SKM-1 (cell line): ENCODE results near the gene INTS1.

ENCODE experiments used
- DNase-seq: peaks from one replicate; lab custom pipeline; 2025; ENCODE audit not compliant: unreplicated experiment; lab: John Stamatoyannopoulos, UW

The INTS1 gene

DNA sequence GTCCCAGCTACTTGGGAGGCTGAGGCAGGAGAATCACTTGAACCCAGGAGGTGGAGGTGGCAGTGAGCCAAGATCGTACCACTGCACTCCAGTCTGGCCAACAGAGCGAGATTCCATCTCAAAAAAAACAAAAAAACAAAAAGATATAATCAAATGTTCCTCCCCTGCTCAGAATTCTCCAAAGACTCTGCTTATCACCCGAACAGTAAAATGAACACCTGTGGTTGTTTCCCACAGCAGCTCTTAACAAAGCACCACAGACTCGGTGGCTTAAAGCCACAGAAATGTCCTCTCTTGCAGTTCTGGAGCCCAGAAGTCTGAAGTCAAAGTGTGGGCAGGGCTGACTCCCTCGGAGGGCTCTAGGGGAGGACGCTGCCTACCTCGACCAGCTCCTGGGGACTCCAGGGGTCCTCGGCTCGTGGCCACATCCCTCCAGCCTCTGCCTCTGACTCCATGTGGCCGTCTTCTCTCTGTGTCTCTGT is 4.1 kb upstream of the INTS1 start:
- no peak for DNase-seq

DNA sequence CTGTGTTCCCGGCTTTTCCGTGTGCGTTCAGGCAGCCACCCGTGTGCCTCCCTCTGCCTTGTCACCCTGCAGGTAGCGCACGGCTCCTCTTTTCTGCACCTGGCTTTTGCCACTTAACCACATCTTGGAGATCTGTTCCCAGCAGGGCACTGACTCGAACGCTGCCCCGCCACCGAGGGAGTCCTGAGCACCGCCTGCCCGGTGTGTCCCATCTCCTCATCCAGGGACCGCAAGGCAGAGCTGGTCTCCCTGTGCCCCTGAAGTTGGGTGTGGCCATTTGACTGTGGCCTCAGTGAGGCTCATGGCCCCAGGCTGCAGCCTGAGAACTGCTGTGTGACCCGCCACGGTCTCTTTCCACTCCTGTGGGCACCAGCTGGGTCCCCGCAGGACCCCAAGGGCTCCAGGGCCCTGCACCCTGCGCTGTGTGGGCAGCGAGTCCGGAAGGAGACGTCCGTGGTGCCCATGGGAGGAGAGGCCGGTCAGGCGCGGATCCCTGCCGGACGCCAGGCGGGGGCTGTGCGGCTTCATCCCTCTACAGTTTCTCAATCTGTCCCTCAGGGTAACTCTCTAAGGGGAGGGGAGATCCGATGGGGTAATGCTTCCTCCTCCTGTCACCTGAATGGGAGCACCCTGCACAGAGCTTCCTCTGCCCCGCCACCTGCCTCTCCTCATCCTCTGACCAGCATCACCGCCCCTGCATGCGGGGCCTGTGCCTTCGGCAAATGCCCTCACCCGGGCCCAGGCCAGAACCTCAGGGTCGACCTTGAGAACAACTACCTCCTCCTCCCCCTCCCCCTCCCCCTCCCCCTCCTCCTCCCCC is 1.8 kb upstream of the INTS1 start:
- peak; percentile 51 for DNase-seq

GRCh38 chr7:1503390-1503789 is 799 bp downstream of the INTS1 start:
- no peak for DNase-seq

DNA sequence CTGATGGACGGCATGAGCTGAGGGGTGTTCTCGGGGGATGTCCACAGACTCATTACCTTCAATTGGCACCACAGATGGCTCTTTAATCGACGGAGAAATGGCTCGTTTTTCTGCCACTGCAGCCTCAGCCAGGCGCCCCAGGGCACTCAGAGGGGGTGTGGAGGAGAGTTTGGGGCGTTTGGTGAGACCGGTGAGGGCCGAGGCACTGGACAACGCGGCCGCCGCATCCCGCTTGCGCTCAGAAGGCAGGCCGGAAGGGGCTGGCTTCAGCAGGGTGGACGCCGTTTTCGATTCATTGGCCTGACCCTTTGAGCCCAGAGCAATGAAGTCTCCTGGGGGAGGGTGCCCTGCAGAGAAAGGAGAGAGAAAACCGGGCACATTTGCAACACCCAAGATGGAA is 1.3 kb downstream of the INTS1 start:
- no peak for DNase-seq

DNA sequence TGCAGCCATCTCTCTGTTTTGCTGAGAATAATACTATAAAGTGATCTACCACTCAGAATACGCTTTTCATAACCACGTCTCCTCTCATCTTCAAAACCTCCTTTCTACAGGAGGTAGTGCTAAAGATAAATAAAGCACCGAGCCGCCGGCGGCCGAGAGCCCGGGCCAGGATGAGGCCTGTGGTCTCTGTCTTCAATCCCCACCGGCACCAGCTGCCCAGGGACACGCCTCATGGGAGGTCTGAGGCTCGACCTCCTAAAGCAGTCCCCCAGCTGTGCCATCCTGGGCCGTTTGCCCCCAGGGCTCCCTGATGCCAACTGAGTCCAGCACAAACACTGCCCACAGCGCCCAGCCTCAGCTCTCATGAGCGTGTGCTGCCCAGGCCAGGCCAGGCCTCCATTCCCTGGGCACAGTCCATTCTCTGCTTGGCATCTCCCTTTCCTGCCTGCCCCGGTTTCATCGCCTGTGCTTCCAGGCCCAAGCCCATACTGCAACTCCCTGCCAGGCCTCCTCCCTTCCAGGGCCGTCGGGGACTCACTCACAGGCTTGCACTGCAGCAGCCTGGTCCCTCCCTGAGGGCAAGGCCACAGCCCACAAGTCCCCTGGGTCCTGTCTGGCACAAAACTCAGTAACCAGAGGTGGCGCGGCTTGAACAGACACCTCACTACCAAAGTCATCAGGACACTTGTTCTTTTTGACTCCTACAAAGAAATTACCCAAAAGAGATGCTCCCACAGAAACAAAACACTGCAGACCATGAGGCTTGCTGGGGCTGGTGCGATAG is 2.5 kb downstream of the INTS1 start:
- no peak for DNase-seq

DNA sequence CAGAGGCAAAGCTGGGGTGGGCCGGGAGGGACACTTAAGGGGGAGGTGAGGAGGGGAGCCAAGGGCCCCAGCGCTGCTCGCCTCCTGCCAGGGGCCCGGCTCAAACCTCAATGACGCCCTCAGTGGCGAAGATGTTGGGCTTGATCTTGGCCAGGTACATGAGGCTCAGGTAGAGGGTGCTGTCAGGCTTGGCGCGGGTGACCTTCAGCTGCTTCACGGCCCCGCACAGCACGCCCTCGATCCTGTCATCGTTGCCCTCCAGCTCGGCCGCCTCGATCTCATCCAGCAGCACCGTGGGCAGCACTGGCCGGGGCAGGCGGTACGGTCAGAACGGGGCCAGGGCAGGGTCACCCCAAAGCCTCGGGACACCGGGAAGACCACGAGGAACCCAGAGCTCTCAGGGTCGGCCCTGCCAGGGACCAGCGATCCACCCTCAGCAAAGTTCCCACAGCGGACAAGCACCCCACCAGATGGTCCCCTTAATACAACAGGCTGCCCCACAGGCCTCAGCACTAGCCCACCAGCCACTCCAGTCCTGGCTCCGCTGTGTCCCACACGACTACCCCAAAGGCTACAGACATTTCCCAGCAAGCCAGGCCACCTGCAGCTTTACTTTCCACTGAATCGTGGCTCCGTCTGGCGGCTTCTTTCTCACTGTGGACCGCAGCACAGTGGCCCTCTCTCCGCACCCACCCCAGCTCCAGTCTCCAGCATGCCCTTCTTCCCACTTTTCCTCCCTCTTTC is 4.0 kb downstream of the INTS1 start:
- DNase-seq: no peak

GRCh38 chr7:1499367-1500029 is 4.7 kb downstream of the INTS1 start:
- DNase-seq: no peak

DNA sequence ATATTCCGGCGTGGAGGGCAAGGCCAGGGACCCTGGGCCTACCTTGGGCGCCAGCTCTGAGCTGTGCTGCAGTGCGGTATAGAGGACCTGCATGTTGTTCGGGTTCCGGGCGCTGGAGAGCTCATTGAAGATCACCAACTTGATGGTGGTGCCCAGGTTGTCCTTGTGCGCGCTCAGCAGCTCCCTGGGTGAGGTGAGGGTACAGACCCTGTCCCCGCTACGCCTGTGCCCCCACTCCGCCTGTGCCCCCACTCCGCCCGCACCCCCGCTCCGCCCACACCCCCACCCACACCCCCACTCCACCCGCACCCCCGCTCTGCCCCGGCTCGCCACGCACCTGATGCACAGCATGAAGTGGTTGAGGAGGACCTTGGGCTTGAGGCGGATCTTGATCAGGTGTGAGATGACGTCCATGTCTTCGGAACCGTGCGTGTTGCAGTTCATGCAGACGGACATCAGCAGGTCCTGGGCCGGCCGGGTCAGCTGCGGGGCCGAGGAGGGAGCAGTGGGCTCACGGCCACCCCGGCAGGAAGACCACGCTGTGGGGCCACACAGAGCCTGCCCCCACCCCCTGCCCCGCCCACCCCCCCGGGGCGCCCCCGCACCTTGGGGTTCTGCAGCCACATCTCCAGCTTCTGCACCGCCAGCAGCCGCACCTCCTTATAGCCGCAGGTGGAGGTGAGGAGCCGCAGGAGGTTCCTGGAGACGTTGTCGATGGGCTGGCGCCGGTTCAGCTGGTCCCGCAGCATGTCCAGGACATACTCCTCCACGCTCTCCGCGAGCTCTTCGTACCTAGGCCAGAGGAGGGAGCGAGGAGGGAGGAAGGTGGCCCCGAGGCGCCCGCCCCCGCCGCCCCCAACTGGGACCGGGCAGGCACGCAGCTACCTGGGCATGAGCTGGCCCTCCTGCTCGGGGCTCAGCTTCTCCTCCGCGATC is 5.6 kb downstream of the INTS1 start:
- no peak for DNase-seq

DNA sequence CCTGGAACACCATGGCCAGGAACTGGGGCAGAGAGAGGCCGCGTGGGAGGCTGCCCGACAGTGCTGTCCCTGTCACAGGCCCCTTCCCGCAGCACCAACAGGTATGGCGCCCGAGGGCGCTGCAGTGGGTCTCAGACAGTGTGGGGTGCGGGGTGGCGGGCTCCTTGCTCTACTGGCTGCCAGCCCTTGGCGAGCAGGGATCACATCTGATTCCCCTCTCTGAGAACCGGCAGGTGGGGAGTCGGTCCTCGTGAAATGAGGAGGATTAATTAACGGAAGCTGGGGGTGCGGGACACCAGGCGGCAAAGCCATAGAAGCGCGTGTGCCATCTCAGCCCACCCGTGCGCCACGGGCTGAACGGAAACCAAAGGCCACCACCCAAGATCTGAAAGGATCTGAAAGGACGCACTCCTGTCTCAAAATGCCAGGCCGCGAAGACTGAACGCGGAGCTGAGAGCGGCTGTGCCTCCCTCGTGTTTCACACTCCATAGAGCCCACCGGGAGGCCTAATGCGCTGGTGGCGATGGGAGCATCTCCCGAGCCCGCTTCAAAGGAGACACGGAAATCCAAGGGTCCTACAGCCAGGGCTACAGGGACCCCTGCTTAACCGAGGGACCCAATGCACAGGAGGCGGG is 6.8 kb downstream of the INTS1 start:
- no peak for DNase-seq

- DNase-seq: no peak
Measured at GRCh38 chr7:1496531-1497292, 7.5 kb downstream of the INTS1 start.

- no peak for DNase-seq
Measured at GRCh38 chr7:1495564-1496242, 8.5 kb downstream of the INTS1 start.

GRCh38 chr7:1494866-1495563 is 9.2 kb downstream of the INTS1 start:
- DNase-seq: no peak

GRCh38 chr7:1494447-1494846 is 9.7 kb downstream of the INTS1 start:
- no peak for DNase-seq

GRCh38 chr7:1493571-1493970 is 10.6 kb downstream of the INTS1 start:
- DNase-seq: no peak

DNA sequence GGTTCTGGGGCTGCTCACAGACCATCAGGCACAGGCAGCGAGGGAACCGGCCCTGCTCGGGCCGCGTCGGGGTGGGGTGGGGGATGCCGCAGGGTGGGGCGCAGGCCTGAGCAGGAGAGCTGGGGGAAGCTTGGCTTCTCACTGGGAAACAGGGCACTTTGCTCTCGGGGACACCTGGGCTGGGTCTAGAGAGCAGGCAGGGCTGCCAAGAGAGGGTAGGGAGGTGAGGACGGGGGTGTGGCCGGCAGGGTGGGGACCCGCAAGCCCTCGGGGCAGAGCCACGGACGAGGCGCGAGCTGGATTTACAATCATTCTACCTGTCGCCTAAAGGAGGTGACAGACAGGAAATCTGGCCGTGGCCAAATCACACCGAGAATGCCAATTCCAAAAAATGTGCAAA is 11.1 kb downstream of the INTS1 start:
- no peak for DNase-seq

DNA sequence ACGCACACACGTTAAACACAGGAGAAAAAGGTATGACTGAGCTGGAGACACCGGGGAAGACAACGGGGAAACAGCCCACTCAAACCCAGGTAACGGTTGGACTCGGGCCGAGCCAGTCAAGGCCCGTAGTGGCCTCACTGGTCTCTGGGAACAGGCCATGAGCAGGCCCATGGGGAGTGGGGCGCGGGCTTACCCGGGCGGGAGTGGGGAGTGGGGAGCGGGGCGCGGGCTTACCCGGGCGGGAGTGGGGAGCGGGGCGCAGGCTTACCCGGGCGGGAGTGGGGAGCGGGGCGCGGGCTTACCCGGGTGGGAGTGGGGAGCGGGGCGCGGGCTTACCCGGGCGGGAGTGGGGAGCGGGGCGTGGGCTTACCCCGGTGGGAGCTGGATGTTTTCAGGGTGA is 11.5 kb downstream of the INTS1 start:
- no peak for DNase-seq

- DNase-seq: no peak
Measured at GRCh38 chr7:1492221-1492620, 12.0 kb downstream of the INTS1 start.

DNA sequence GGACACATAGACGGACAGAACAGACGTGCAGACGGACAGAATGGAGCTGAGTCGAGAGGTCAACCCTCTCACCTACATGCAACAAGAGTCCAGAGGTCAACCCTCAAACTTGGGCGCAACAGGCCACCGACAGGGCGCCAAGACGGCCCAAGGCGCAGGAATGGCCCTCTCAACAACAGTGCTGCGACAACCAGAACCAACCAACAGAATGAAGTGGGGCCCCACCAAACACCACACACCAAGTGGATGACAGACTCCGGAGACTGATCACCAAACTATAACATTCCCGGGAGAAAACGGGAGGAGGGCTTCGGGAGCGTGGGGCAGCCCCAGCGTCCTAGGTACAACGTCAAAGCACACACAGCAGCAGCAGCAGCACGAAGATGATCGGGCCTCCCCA is 13.4 kb downstream of the INTS1 start:
- no peak for DNase-seq
